IMR-90 (cell line): ENCODE data around the gene TRIM66. TPM values are rescaled to one million over a fixed set of nuclear protein-coding genes. Genes with fewer than 3 reads are reported as not detected.

Experiments
- ATAC-seq: fragments of 200-7000 bp; cut with Tn5 transposase; 2 replicates; pipeline ENCODE4 v1.9.1; 2020; ENCODE audit warnings: low read depth, mild to moderate bottlenecking, moderate library complexity
- BruUV-seq: library from RNA; stranded (reverse); fragments of 400-500 nt; replicated peaks from 2 replicates; lab custom pipeline; 2021; lab: Mats Ljungman, UMichigan
- CTCF ChIA-PET: fragments of 300-600 bp; formaldehyde crosslinking; extraction: SDS; loops from one replicate; lab custom pipeline; 2021; ENCODE audit warnings: antibody characterized with exemption; lab: Yijun Ruan, JAX
- POLR2A ChIA-PET: fragments of 300-600 bp; sonication (Branson Sonifier 250); formaldehyde crosslinking; loops from one replicate; lab custom pipeline; 2022; ENCODE audit warnings: antibody characterized with exemption; ENCODE audit not compliant: unreplicated experiment; lab: Charles Lee
- DNase-seq: peaks from one replicate; pipeline ENCODE4 v3.0.0; 2013
- H2AFZ ChIP-seq: replicated peaks from 2 replicates; pipeline ENCODE3; 2013; ENCODE audit warnings: low read length, mild to moderate bottlenecking; ENCODE audit not compliant: poor library complexity
- H2AK5ac ChIP-seq: 2 replicates; pipeline ENCODE4 v1.6.1; 2013; ENCODE audit warnings: low read depth, low read length, inconsistent platforms
- H2AK9ac ChIP-seq: replicated peaks from 2 replicates; pipeline ENCODE3; 2013; ENCODE audit warnings: mild to moderate bottlenecking, low read depth, low read length, moderate library complexity; ENCODE audit not compliant: poor library complexity
- H2BK120ac ChIP-seq: 2 replicates; pipeline ENCODE4 v1.6.1; 2013; ENCODE audit warnings: low read depth, low read length, inconsistent platforms
- H2BK15ac ChIP-seq: 3 replicates; pipeline ENCODE4 v1.6.1; 2013; ENCODE audit warnings: low read depth, low read length, inconsistent platforms
- H2BK20ac ChIP-seq: 2 replicates; pipeline ENCODE4 v1.6.1; 2013; ENCODE audit warnings: low read depth, mild to moderate bottlenecking, inconsistent platforms, low read length, moderate library complexity
- H2BK5ac ChIP-seq: 2 replicates; pipeline ENCODE4 v1.6.1; 2013; ENCODE audit warnings: mild to moderate bottlenecking, low read depth, low read length, inconsistent platforms; ENCODE audit not compliant: poor library complexity, severe bottlenecking
- H3K14ac ChIP-seq: replicated peaks from 2 replicates; pipeline ENCODE4 v1.6.1; 2013; ENCODE audit warnings: low read depth, low read length, inconsistent platforms
- H3K18ac ChIP-seq: 2 replicates; pipeline ENCODE4 v1.6.1; 2013; ENCODE audit warnings: low read depth, low read length, control low read depth
- H3K23ac ChIP-seq: 2 replicates; pipeline ENCODE4 v1.6.1; 2013; ENCODE audit warnings: low read depth, low read length, inconsistent platforms
- H3K27ac ChIP-seq: 2 replicates; pipeline ENCODE4 v1.5.1; 2013; ENCODE audit warnings: mild to moderate bottlenecking, control low read depth, low read length; ENCODE audit not compliant: insufficient read depth
- H3K27me3 ChIP-seq: 2 replicates; pipeline ENCODE4 v1.6.1; 2013; ENCODE audit warnings: low read length; ENCODE audit not compliant: control insufficient read depth, insufficient read depth
- H3K36me3 ChIP-seq: 2 replicates; pipeline ENCODE4 v1.6.1; 2013; ENCODE audit warnings: low read length, mixed read lengths; ENCODE audit not compliant: control insufficient read depth, insufficient read depth
- H3K4ac ChIP-seq: 2 replicates; pipeline ENCODE4 v1.6.1; 2013; ENCODE audit warnings: low read depth, low read length, inconsistent platforms
- H3K4me1 ChIP-seq: 2 replicates; pipeline ENCODE4 v1.6.1; 2013; ENCODE audit warnings: low read length, mixed read lengths; ENCODE audit not compliant: control insufficient read depth, insufficient read depth
- H3K4me2 ChIP-seq: 2 replicates; pipeline ENCODE4 v1.6.1; 2013; ENCODE audit warnings: low read depth, mild to moderate bottlenecking, control low read depth, low read length, moderate library complexity
- H3K4me3 ChIP-seq: 2 replicates; pipeline ENCODE4 v1.5.1; 2013; ENCODE audit warnings: low read depth, mild to moderate bottlenecking, control low read depth, low read length, moderate library complexity; ENCODE audit not compliant: insufficient read depth
- H3K56ac ChIP-seq: 2 replicates; pipeline ENCODE4 v1.6.1; 2013; ENCODE audit warnings: low read length, inconsistent platforms; ENCODE audit not compliant: insufficient read depth; ENCODE audit errors: extremely low read depth
- H3K79me1 ChIP-seq, 2 experiments: 2 replicates each; pipeline ENCODE4 v1.6.1; 2013; ENCODE audit warnings: low read length in 2 of 2, inconsistent platforms in 1 of 2, low read depth in 1 of 2
- H3K9ac ChIP-seq: 2 replicates; pipeline ENCODE4 v1.6.1; 2013; ENCODE audit warnings: low read depth, low read length, control low read depth
- H3K9me1 ChIP-seq: 2 replicates; pipeline ENCODE4 v1.6.1; 2013; ENCODE audit warnings: low read length, inconsistent platforms; ENCODE audit not compliant: insufficient read depth
- H3K9me3 ChIP-seq: 2 replicates; pipeline ENCODE4 v1.6.1; 2013; ENCODE audit warnings: low read length; ENCODE audit not compliant: control insufficient read depth, insufficient read depth
- H4K20me1 ChIP-seq: 2 replicates; pipeline ENCODE4 v1.6.1; 2013; ENCODE audit warnings: low read length, inconsistent platforms; ENCODE audit not compliant: insufficient read depth
- H4K5ac ChIP-seq: 2 replicates; pipeline ENCODE4 v1.6.1; 2013; ENCODE audit warnings: mild to moderate bottlenecking, low read depth, low read length, control low read depth
- H4K8ac ChIP-seq, 2 experiments: 2 replicates each; pipeline ENCODE4 v1.6.1; 2013; ENCODE audit warnings: low read depth in 2 of 2, low read length in 2 of 2, control low read depth in 1 of 2, inconsistent platforms in 1 of 2
- H4K91ac ChIP-seq: 2 replicates; pipeline ENCODE4 v1.6.1; 2013; ENCODE audit warnings: low read depth, low read length, inconsistent platforms; ENCODE audit not compliant: insufficient read depth
- BHLHE40 ChIP-seq: fragments of 150-350 bp; IDR thresholded peaks from 2 replicates; pipeline ENCODE4 v1.6.1; 2016; ENCODE audit warnings: mild to moderate bottlenecking, low read depth, low read length
- CEBPB ChIP-seq: IDR thresholded peaks from 2 replicates; pipeline ENCODE4 v1.6.1; 2012; ENCODE audit warnings: low read depth, low read length, improper control_type of control experiment
- CHD1 ChIP-seq: IDR thresholded peaks from 2 replicates; pipeline ENCODE4 v1.6.1; 2012; ENCODE audit warnings: low read depth, low read length, improper control_type of control experiment
- FOS ChIP-seq: fragments of 150-350 bp; IDR thresholded peaks from 2 replicates; pipeline ENCODE4 v1.6.1; 2016; ENCODE audit warnings: low read depth, low read length
- MAFK ChIP-seq: IDR thresholded peaks from 2 replicates; pipeline ENCODE4 v1.6.1; 2012; ENCODE audit warnings: low read depth, low read length, improper control_type of control experiment
- MAZ ChIP-seq: IDR thresholded peaks from 2 replicates; pipeline ENCODE4 v1.6.1; 2012; ENCODE audit warnings: low read depth, mild to moderate bottlenecking, low read length, improper control_type of control experiment, moderate library complexity, borderline replicate concordance
- MXI1 ChIP-seq: IDR thresholded peaks from 2 replicates; pipeline ENCODE4 v1.6.1; 2012; ENCODE audit warnings: low read depth, mild to moderate bottlenecking, low read length, moderate library complexity, borderline replicate concordance
- NFE2L2 ChIP-seq: fragments of 150-350 bp; IDR thresholded peaks from 2 replicates; pipeline ENCODE4 v1.6.1; 2016; ENCODE audit warnings: low read depth, mild to moderate bottlenecking, low read length
- POLR2A ChIP-seq: IDR thresholded peaks from 2 replicates; pipeline ENCODE4 v1.6.1; 2012; ENCODE audit warnings: mild to moderate bottlenecking, low read depth, low read length
- RAD21 ChIP-seq: IDR thresholded peaks from 2 replicates; pipeline ENCODE4 v1.6.1; 2012; ENCODE audit warnings: low read length, improper control_type of control experiment
- RCOR1 ChIP-seq: IDR thresholded peaks from 2 replicates; pipeline ENCODE4 v1.6.1; 2012; ENCODE audit warnings: mild to moderate bottlenecking, low read length, improper control_type of control experiment; ENCODE audit not compliant: insufficient replicate concordance
- RFX5 ChIP-seq: IDR thresholded peaks from 2 replicates; pipeline ENCODE4 v1.8.0; 2012; ENCODE audit warnings: low read depth, mild to moderate bottlenecking, low read length, moderate library complexity
- SMC3 ChIP-seq: fragments of 150-350 bp; IDR thresholded peaks from 2 replicates; pipeline ENCODE4 v1.6.1; 2016; ENCODE audit warnings: low read depth, mild to moderate bottlenecking, antibody characterized with exemption, low read length, moderate library complexity
- WGBS, 2 experiments: methylation state at CpG; one replicate each; pipeline versions ENCODE4 v1.1.5 to v1.1.7; 2013; ENCODE audit warnings: missing lambda C conversion rate in 2 of 2; ENCODE audit not compliant: insufficient read length in 1 of 2; ENCODE audit errors: extremely low coverage in 2 of 2; 5-methylcytosine and 5-hydroxymethylcytosine counted together
- dilution Hi-C: fragments of 300-500 bp; cut with HindIII; formaldehyde crosslinking; loops from one replicate; pipeline ENCODE4 v1.14.3; 2018; ENCODE audit warnings: low sequenced_read_pairs; ENCODE audit not compliant: unreplicated experiment
- in situ Hi-C: fragments of 300-500 bp; cut with MboI; formaldehyde crosslinking; loops from 3 replicates; pipeline ENCODE4 v1.14.3; 2019; ENCODE audit warnings: low sequenced_read_pairs, inconsistent platforms, mixed read lengths
- intact Hi-C: fragments of 100-400 bp; cut with micrococcal nuclease; formaldehyde crosslinking; loops from 2 replicates; pipeline ENCODE4 v1.10.0; 2022
- polyA plus RNA-seq, 3 experiments: library from polyadenylated mRNA; depleted of rRNA; stranded (reverse); fragments of >200 nt; gene quantifications; 2 replicates each; pipeline ENCODE4 v1.2.3, GENCODE V29; 2012; ENCODE audit warnings: low replicate concordance in 1 of 3
- total RNA-seq: library from RNA; depleted of rRNA; stranded (reverse); fragments of >200 nt; gene quantifications from 2 replicates; pipeline ENCODE4 v1.2.3, GENCODE V29; 2012
- TF ChIP-seq, protein P1 (sequence below): fragments of 150-350 bp; IDR thresholded peaks from 2 replicates; pipeline ENCODE4 v1.6.1; 2016; ENCODE audit warnings: low read depth, mild to moderate bottlenecking, low read length, moderate library complexity, borderline replicate concordance
- TF ChIP-seq, protein P2 (sequence below): fragments of 150-350 bp; IDR thresholded peaks from 2 replicates; pipeline ENCODE4 v1.6.1; 2017; ENCODE audit warnings: mild to moderate bottlenecking, antibody characterized with exemption, low read length, low read depth
- TF ChIP-seq, protein P3 (sequence below): conservative IDR thresholded peaks from 2 replicates; pipeline ENCODE4 v1.5.1; 2012; ENCODE audit warnings: mild to moderate bottlenecking, low read depth, low read length, improper control_type of control experiment

The TRIM66 gene
- total and polyA plus RNA-seq, 2 of the 4 experiments (the other 2 are of a cell fraction), result 4.4 to 5.0 TPM

DNA sequence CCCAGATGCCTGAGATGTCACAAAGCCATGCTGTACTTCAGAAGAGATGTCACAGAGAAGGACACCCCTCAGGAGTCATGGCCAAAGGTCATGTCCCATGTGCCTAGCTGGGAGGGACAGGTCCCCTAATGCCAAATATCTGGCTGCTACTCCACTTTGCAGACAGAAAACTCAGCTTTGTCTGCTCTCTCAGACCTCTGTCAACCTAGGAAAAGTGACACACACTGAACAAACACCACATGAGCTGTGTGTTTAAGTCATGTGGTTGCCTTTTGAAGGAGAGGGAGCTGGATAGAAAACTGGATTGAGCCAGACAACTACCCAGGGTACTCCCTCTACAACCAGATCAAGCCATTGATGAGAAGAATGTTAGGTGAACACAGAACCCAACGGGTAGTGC is 3.5 kb downstream of the TRIM66 start:
- Histone ChIP-seq H2BK20ac (no peak overlapping the region), H3K27me3 (no peaks in the 10 kb centered on the region), H3K4me1 (peaks cover 2% of the 10 kb centered on the region; the same call in 1 of the 2 replicates), H3K14ac (no peak overlapping the region), H4K8ac (no peak overlapping the region), H3K4me3 (no peak overlapping the region), H4K91ac (no peak overlapping the region), H4K5ac (no peak overlapping the region), H2BK5ac (no peak overlapping the region), H2AK5ac (no peak overlapping the region; the same call in 1 of the 2 replicates), H3K4me2 (no peak overlapping the region), H3K9me1 (peaks cover 11% of the 10 kb centered on the region), H4K20me1 (peaks cover 8% of the 10 kb centered on the region; the same call in 1 of the 2 replicates), H3K56ac (no peak overlapping the region), H3K9me3 (no peaks in the 10 kb centered on the region), H3K18ac (no peak overlapping the region), H3K4ac (no peak overlapping the region), H2BK120ac (no peak overlapping the region; the same call in 1 of the 2 replicates), H2BK15ac (no peak overlapping the region), H3K27ac (no peak overlapping the region), H3K9ac (no peak overlapping the region), H2AK9ac (no peak overlapping the region), H2AFZ (no peak overlapping the region), H3K23ac (no peak overlapping the region), H3K36me3 (peaks cover 13% of the 10 kb centered on the region), H3K79me1 (peaks cover 9 to 37% of the 10 kb centered on the region in 2 experiments)
- dilution Hi-C loops (no loop called here), intact Hi-C loops (no loop called here), in situ Hi-C loops (loop anchor here (25.0 kb wide), 1 partner anchor 458 kb away; no protein-coding TSS in a partner anchor)
- TF ChIP-seq CHD1 (no peak), FOS (no peak), RAD21 (no peak), RCOR1 (no peak), SMC3 (no peak), MXI1 (no peak), MAFK (no peak), BHLHE40 (no peak), RFX5 (no peak), MAZ (no peak), POLR2A (no peak), NFE2L2 (no peak), CEBPB (no peak)
- TF ChIP-seq, protein P1, sequence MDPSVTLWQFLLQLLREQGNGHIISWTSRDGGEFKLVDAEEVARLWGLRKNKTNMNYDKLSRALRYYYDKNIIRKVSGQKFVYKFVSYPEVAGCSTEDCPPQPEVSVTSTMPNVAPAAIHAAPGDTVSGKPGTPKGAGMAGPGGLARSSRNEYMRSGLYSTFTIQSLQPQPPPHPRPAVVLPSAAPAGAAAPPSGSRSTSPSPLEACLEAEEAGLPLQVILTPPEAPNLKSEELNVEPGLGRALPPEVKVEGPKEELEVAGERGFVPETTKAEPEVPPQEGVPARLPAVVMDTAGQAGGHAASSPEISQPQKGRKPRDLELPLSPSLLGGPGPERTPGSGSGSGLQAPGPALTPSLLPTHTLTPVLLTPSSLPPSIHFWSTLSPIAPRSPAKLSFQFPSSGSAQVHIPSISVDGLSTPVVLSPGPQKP, result no peak
- TF ChIP-seq, protein P2, sequence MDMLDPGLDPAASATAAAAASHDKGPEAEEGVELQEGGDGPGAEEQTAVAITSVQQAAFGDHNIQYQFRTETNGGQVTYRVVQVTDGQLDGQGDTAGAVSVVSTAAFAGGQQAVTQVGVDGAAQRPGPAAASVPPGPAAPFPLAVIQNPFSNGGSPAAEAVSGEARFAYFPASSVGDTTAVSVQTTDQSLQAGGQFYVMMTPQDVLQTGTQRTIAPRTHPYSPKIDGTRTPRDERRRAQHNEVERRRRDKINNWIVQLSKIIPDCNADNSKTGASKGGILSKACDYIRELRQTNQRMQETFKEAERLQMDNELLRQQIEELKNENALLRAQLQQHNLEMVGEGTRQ, result no peak
- TF ChIP-seq, protein P3, sequence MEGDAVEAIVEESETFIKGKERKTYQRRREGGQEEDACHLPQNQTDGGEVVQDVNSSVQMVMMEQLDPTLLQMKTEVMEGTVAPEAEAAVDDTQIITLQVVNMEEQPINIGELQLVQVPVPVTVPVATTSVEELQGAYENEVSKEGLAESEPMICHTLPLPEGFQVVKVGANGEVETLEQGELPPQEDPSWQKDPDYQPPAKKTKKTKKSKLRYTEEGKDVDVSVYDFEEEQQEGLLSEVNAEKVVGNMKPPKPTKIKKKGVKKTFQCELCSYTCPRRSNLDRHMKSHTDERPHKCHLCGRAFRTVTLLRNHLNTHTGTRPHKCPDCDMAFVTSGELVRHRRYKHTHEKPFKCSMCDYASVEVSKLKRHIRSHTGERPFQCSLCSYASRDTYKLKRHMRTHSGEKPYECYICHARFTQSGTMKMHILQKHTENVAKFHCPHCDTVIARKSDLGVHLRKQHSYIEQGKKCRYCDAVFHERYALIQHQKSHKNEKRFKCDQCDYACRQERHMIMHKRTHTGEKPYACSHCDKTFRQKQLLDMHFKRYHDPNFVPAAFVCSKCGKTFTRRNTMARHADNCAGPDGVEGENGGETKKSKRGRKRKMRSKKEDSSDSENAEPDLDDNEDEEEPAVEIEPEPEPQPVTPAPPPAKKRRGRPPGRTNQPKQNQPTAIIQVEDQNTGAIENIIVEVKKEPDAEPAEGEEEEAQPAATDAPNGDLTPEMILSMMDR, result no peak
- DNase-seq (no peak), ATAC-seq (no peak)
- POLR2A ChIA-PET, result no interaction called here
- no TSS peak for BruUV-seq
- CTCF ChIA-PET, result interaction anchor here (0.6 kb wide), 1 partner anchor 667 kb away, joined by 4 read pairs; no protein-coding TSS in a partner anchor
- WGBS, 2 experiments, result no CpG with 5 or more reads among the region's 1 CpG
